OCI-LY1 (cell line): ENCODE results near the gene TP53BP2.
A peak's percentile ranks its signal among the peaks of the same experiment; 100 is the strongest.
"Not testable (repeated sequence)": the region's sequence is repeated elsewhere in the genome, so short reads cannot be mapped to it uniquely, and the experiment has no call there.

Source experiments
- H2AFZ ChIP-seq: fragments of 200-600 bp; sonication (generic), shearing (Covaris generic); 2 replicates; pipeline ENCODE4 v1.6.0; 2014; ENCODE audit warnings: antibody characterized with exemption, mild to moderate bottlenecking, low read length
- H3F3A ChIP-seq: fragments of 200-600 bp; sonication (generic), shearing (Covaris generic); 2 replicates; pipeline ENCODE4 v1.6.0; 2014; ENCODE audit warnings: mild to moderate bottlenecking, antibody characterized with exemption, low read length, moderate library complexity; ENCODE audit not compliant: insufficient read depth
- H3K27ac ChIP-seq: fragments of 200-600 bp; sonication (generic); 2 replicates; pipeline ENCODE4 v1.5.1; 2014; ENCODE audit warnings: low read length, mixed run types, mild to moderate bottlenecking, low read depth; ENCODE audit not compliant: poor library complexity, severe bottlenecking
- H3K27me3 ChIP-seq: fragments of 200-600 bp; sonication (generic); 2 replicates; pipeline ENCODE4 v1.6.0; 2014; ENCODE audit warnings: antibody characterized with exemption, mild to moderate bottlenecking, low read length, moderate library complexity; ENCODE audit not compliant: insufficient read depth
- H3K36me3 ChIP-seq: fragments of 200-600 bp; sonication (generic); 2 replicates; pipeline ENCODE4 v1.6.1; 2014; ENCODE audit warnings: mild to moderate bottlenecking, antibody characterized with exemption, low read length, moderate library complexity, mixed read lengths; ENCODE audit not compliant: insufficient read depth
- H3K4me1 ChIP-seq: fragments of 200-600 bp; sonication (generic); 2 replicates; pipeline ENCODE4 v1.5.1; 2014; ENCODE audit warnings: mild to moderate bottlenecking, low read length, moderate library complexity; ENCODE audit not compliant: insufficient read depth, severe bottlenecking
- H3K4me2 ChIP-seq: fragments of 200-600 bp; sonication (generic), shearing (Covaris generic); 2 replicates; pipeline ENCODE4 v1.6.1; 2014; ENCODE audit warnings: low read length
- H3K4me3 ChIP-seq: fragments of 200-600 bp; sonication (generic); 2 replicates; pipeline ENCODE4 v1.5.1; 2014; ENCODE audit warnings: low read length, low read depth, mild to moderate bottlenecking, mixed read lengths; ENCODE audit not compliant: poor library complexity, severe bottlenecking
- H3K79me2 ChIP-seq: fragments of 200-600 bp; shearing (Covaris generic); 2 replicates; pipeline ENCODE4 v1.6.1; 2016; ENCODE audit warnings: mixed run types, low read length, mixed read lengths; ENCODE audit not compliant: insufficient read depth
- H3K9ac ChIP-seq: fragments of 200-600 bp; sonication (generic), shearing (Covaris generic); 2 replicates; pipeline ENCODE4 v1.6.1; 2014; ENCODE audit warnings: mild to moderate bottlenecking, low read length, mixed read lengths
- H3K9me2 ChIP-seq: fragments of 200-600 bp; sonication (generic), shearing (Covaris generic); 2 replicates; pipeline ENCODE4 v1.6.1; 2014; ENCODE audit warnings: low read depth, mild to moderate bottlenecking, low read length, mixed read lengths
- H3K9me3 ChIP-seq: fragments of 200-600 bp; shearing (Covaris generic); 2 replicates; pipeline ENCODE4 v1.6.1; 2014; ENCODE audit warnings: low read length, mixed read lengths
- H4K20me1 ChIP-seq: fragments of 200-600 bp; sonication (generic), shearing (Covaris generic); 2 replicates; pipeline ENCODE4 v1.6.0; 2016; ENCODE audit warnings: mild to moderate bottlenecking, low read length; ENCODE audit not compliant: insufficient read depth
- EZH2 ChIP-seq: fragments of 200-600 bp; sonication (generic), shearing (Covaris generic); IDR thresholded peaks from 2 replicates; pipeline ENCODE4 v1.8.0; 2017; ENCODE audit warnings: borderline replicate concordance, mixed run types, mild to moderate bottlenecking, antibody characterized with exemption, low read length, moderate library complexity, mixed read lengths
- TF ChIP-seq, protein P1 (sequence below): fragments of 200-600 bp; sonication (generic), shearing (Covaris generic); IDR thresholded peaks from 2 replicates; pipeline ENCODE4 v1.5.1; 2017; ENCODE audit warnings: mild to moderate bottlenecking, antibody characterized with exemption, low read length, moderate library complexity, mixed read lengths

The TP53BP2 gene, protein sequence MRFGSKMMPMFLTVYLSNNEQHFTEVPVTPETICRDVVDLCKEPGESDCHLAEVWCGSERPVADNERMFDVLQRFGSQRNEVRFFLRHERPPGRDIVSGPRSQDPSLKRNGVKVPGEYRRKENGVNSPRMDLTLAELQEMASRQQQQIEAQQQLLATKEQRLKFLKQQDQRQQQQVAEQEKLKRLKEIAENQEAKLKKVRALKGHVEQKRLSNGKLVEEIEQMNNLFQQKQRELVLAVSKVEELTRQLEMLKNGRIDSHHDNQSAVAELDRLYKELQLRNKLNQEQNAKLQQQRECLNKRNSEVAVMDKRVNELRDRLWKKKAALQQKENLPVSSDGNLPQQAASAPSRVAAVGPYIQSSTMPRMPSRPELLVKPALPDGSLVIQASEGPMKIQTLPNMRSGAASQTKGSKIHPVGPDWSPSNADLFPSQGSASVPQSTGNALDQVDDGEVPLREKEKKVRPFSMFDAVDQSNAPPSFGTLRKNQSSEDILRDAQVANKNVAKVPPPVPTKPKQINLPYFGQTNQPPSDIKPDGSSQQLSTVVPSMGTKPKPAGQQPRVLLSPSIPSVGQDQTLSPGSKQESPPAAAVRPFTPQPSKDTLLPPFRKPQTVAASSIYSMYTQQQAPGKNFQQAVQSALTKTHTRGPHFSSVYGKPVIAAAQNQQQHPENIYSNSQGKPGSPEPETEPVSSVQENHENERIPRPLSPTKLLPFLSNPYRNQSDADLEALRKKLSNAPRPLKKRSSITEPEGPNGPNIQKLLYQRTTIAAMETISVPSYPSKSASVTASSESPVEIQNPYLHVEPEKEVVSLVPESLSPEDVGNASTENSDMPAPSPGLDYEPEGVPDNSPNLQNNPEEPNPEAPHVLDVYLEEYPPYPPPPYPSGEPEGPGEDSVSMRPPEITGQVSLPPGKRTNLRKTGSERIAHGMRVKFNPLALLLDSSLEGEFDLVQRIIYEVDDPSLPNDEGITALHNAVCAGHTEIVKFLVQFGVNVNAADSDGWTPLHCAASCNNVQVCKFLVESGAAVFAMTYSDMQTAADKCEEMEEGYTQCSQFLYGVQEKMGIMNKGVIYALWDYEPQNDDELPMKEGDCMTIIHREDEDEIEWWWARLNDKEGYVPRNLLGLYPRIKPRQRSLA

DNA sequence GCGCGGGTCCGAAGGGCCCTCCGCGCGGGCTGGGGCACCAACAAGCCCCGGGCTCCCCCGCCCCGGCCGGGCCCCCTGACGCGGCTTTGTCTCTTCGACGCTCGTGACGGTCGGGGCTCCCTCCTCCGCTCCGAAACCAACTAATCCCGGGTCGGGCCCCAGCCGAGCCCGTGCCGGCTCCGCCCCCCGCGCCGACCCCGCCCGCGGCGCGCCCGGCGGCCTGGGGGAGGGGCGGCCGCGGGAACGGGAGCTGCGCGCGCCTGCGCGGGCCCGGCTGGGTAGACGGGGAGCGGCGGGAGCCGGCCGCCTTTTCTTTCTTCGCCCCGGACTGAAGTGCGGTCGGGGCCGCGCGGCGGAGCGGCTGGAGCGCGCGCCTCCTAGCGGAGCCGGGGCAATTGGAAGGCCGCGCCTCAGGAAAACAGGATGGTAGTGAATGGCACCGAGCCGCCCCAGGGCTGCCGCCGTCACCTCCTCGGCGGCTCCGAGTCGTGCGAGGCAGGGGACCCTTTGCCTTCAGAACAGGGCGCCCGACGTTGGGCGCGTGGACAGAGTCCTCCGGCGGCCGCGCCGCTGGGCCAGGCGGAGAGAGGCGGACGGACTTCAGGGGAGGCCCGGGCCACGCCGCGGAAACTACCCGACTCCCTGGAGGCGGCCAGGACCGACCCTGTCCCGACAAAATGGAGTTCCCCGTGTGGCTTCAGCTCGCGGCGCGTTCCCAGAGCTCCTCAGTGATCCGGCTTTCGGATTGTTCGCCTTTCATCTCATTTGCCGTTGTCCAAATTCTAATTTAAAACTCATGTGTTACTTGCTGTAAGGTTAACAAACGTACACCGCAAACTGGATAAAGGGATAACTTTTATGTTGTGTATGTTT is at the start of gene TP53BP2:
Gene TP53BP2, minus strand, starts transcription at position 138 of the 873 bp plus-strand sequence. CDS start 267 bp downstream, outside the sequence.
- H3K4me1 ChIP-seq, result peaks cover 22% of the 10 kb centered on the region
- peak within 1 kb of the TSS; percentile 76 for H3K9ac ChIP-seq
- no peaks in the 10 kb centered on the region for H3F3A ChIP-seq
- H3K4me3 ChIP-seq, result peak within 1 kb of the TSS; percentile 73
- H3K27ac ChIP-seq, result no peak within 1 kb of the TSS
- no peaks in the 10 kb centered on the region for H3K9me2 ChIP-seq
- peaks cover 4% of the 10 kb centered on the region; the same call in 1 of the 2 replicates for H3K27me3 ChIP-seq
- TF ChIP-seq, protein P1, sequence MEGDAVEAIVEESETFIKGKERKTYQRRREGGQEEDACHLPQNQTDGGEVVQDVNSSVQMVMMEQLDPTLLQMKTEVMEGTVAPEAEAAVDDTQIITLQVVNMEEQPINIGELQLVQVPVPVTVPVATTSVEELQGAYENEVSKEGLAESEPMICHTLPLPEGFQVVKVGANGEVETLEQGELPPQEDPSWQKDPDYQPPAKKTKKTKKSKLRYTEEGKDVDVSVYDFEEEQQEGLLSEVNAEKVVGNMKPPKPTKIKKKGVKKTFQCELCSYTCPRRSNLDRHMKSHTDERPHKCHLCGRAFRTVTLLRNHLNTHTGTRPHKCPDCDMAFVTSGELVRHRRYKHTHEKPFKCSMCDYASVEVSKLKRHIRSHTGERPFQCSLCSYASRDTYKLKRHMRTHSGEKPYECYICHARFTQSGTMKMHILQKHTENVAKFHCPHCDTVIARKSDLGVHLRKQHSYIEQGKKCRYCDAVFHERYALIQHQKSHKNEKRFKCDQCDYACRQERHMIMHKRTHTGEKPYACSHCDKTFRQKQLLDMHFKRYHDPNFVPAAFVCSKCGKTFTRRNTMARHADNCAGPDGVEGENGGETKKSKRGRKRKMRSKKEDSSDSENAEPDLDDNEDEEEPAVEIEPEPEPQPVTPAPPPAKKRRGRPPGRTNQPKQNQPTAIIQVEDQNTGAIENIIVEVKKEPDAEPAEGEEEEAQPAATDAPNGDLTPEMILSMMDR, result peak; percentile 51; the same call in 1 of the 2 replicates
- TF ChIP-seq EZH2, result no peak
- H3K79me2 ChIP-seq, result 0 out of 2 replicates have a peak, but pooled peaks cover 3% of the 10 kb centered on the region
- H2AFZ ChIP-seq, result peak within 1 kb of the TSS; percentile 12; the same call in 1 of the 2 replicates
- H3K9me3 ChIP-seq, result no peaks in the 10 kb centered on the region
- peak within 1 kb of the TSS; percentile 79 for H3K4me2 ChIP-seq
- H3K36me3 ChIP-seq, result no peaks in the 10 kb centered on the region
- H4K20me1 ChIP-seq, result no peaks in the 10 kb centered on the region

GRCh38 chr1:223890494-223890893 is 44.7 kb upstream of the TP53BP2 start:
- not testable (repeated sequence) for H3K79me2 ChIP-seq, H4K20me1 ChIP-seq

GRCh38 chr1:223889319-223889718 is 43.6 kb upstream of the TP53BP2 start:
- not testable (repeated sequence) for H3K4me2 ChIP-seq, H3F3A ChIP-seq, H4K20me1 ChIP-seq, H3K36me3 ChIP-seq, H3K27me3 ChIP-seq, H3K79me2 ChIP-seq, H3K9ac ChIP-seq, H3K9me3 ChIP-seq, H3K4me1 ChIP-seq, H3K9me2 ChIP-seq, H2AFZ ChIP-seq, H3K4me3 ChIP-seq, H3K27ac ChIP-seq

More at GRCh38 chr1:223890494-223890893, 44.7 kb upstream of the TP53BP2 start:
- not testable (repeated sequence) for H3K27me3 ChIP-seq, H3K4me1 ChIP-seq, H3K4me3 ChIP-seq, H3K9me3 ChIP-seq, H3K27ac ChIP-seq, H3K36me3 ChIP-seq, H3K4me2 ChIP-seq, H2AFZ ChIP-seq, H3F3A ChIP-seq, H3K9ac ChIP-seq, H3K9me2 ChIP-seq
